IMR-90 (cell line): ENCODE measurements around the gene ZBTB47. TPM values are rescaled to one million over a fixed set of nuclear protein-coding genes. Genes with fewer than 3 reads are reported as not detected.
A peak's percentile ranks its signal among the peaks of the same experiment; 100 is the strongest.

ENCODE experiments used
- ATAC-seq: fragments of 200-7000 bp; cut with Tn5 transposase; 2 replicates; pipeline ENCODE4 v1.9.1; 2020; ENCODE audit warnings: low read depth, mild to moderate bottlenecking, moderate library complexity
- BruUV-seq: library from RNA; stranded (reverse); fragments of 400-500 nt; replicated peaks from 2 replicates; lab custom pipeline; 2021; lab: Mats Ljungman, UMichigan
- CTCF ChIA-PET: fragments of 300-600 bp; formaldehyde crosslinking; extraction: SDS; loops from one replicate; lab custom pipeline; 2021; ENCODE audit warnings: antibody characterized with exemption; lab: Yijun Ruan, JAX
- POLR2A ChIA-PET: fragments of 300-600 bp; sonication (Branson Sonifier 250); formaldehyde crosslinking; loops from one replicate; lab custom pipeline; 2022; ENCODE audit warnings: antibody characterized with exemption; ENCODE audit not compliant: unreplicated experiment; lab: Charles Lee
- DNase-seq: peaks from one replicate; pipeline ENCODE4 v3.0.0; 2013
- H2AFZ ChIP-seq: replicated peaks from 2 replicates; pipeline ENCODE3; 2013; ENCODE audit warnings: low read length, mild to moderate bottlenecking; ENCODE audit not compliant: poor library complexity
- H2AK5ac ChIP-seq: 2 replicates; pipeline ENCODE4 v1.6.1; 2013; ENCODE audit warnings: low read depth, low read length, inconsistent platforms
- H2AK9ac ChIP-seq: replicated peaks from 2 replicates; pipeline ENCODE3; 2013; ENCODE audit warnings: mild to moderate bottlenecking, low read depth, low read length, moderate library complexity; ENCODE audit not compliant: poor library complexity
- H2BK120ac ChIP-seq: 2 replicates; pipeline ENCODE4 v1.6.1; 2013; ENCODE audit warnings: low read depth, low read length, inconsistent platforms
- H2BK15ac ChIP-seq: 3 replicates; pipeline ENCODE4 v1.6.1; 2013; ENCODE audit warnings: low read depth, low read length, inconsistent platforms
- H2BK20ac ChIP-seq: 2 replicates; pipeline ENCODE4 v1.6.1; 2013; ENCODE audit warnings: low read depth, mild to moderate bottlenecking, inconsistent platforms, low read length, moderate library complexity
- H2BK5ac ChIP-seq: 2 replicates; pipeline ENCODE4 v1.6.1; 2013; ENCODE audit warnings: mild to moderate bottlenecking, low read depth, low read length, inconsistent platforms; ENCODE audit not compliant: poor library complexity, severe bottlenecking
- H3K14ac ChIP-seq: replicated peaks from 2 replicates; pipeline ENCODE4 v1.6.1; 2013; ENCODE audit warnings: low read depth, low read length, inconsistent platforms
- H3K18ac ChIP-seq: 2 replicates; pipeline ENCODE4 v1.6.1; 2013; ENCODE audit warnings: low read depth, low read length, control low read depth
- H3K23ac ChIP-seq: 2 replicates; pipeline ENCODE4 v1.6.1; 2013; ENCODE audit warnings: low read depth, low read length, inconsistent platforms
- H3K27ac ChIP-seq: 2 replicates; pipeline ENCODE4 v1.5.1; 2013; ENCODE audit warnings: mild to moderate bottlenecking, control low read depth, low read length; ENCODE audit not compliant: insufficient read depth
- H3K27me3 ChIP-seq: 2 replicates; pipeline ENCODE4 v1.6.1; 2013; ENCODE audit warnings: low read length; ENCODE audit not compliant: control insufficient read depth, insufficient read depth
- H3K36me3 ChIP-seq: 2 replicates; pipeline ENCODE4 v1.6.1; 2013; ENCODE audit warnings: low read length, mixed read lengths; ENCODE audit not compliant: control insufficient read depth, insufficient read depth
- H3K4ac ChIP-seq: 2 replicates; pipeline ENCODE4 v1.6.1; 2013; ENCODE audit warnings: low read depth, low read length, inconsistent platforms
- H3K4me1 ChIP-seq: 2 replicates; pipeline ENCODE4 v1.6.1; 2013; ENCODE audit warnings: low read length, mixed read lengths; ENCODE audit not compliant: control insufficient read depth, insufficient read depth
- H3K4me2 ChIP-seq: 2 replicates; pipeline ENCODE4 v1.6.1; 2013; ENCODE audit warnings: low read depth, mild to moderate bottlenecking, control low read depth, low read length, moderate library complexity
- H3K4me3 ChIP-seq: 2 replicates; pipeline ENCODE4 v1.5.1; 2013; ENCODE audit warnings: low read depth, mild to moderate bottlenecking, control low read depth, low read length, moderate library complexity; ENCODE audit not compliant: insufficient read depth
- H3K56ac ChIP-seq: 2 replicates; pipeline ENCODE4 v1.6.1; 2013; ENCODE audit warnings: low read length, inconsistent platforms; ENCODE audit not compliant: insufficient read depth; ENCODE audit errors: extremely low read depth
- H3K79me1 ChIP-seq, 2 experiments: 2 replicates each; pipeline ENCODE4 v1.6.1; 2013; ENCODE audit warnings: low read length in 2 of 2, inconsistent platforms in 1 of 2, low read depth in 1 of 2
- H3K9ac ChIP-seq: 2 replicates; pipeline ENCODE4 v1.6.1; 2013; ENCODE audit warnings: low read depth, low read length, control low read depth
- H3K9me1 ChIP-seq: 2 replicates; pipeline ENCODE4 v1.6.1; 2013; ENCODE audit warnings: low read length, inconsistent platforms; ENCODE audit not compliant: insufficient read depth
- H3K9me3 ChIP-seq: 2 replicates; pipeline ENCODE4 v1.6.1; 2013; ENCODE audit warnings: low read length; ENCODE audit not compliant: control insufficient read depth, insufficient read depth
- H4K20me1 ChIP-seq: 2 replicates; pipeline ENCODE4 v1.6.1; 2013; ENCODE audit warnings: low read length, inconsistent platforms; ENCODE audit not compliant: insufficient read depth
- H4K5ac ChIP-seq: 2 replicates; pipeline ENCODE4 v1.6.1; 2013; ENCODE audit warnings: mild to moderate bottlenecking, low read depth, low read length, control low read depth
- H4K8ac ChIP-seq, 2 experiments: 2 replicates each; pipeline ENCODE4 v1.6.1; 2013; ENCODE audit warnings: low read depth in 2 of 2, low read length in 2 of 2, control low read depth in 1 of 2, inconsistent platforms in 1 of 2
- H4K91ac ChIP-seq: 2 replicates; pipeline ENCODE4 v1.6.1; 2013; ENCODE audit warnings: low read depth, low read length, inconsistent platforms; ENCODE audit not compliant: insufficient read depth
- BHLHE40 ChIP-seq: fragments of 150-350 bp; IDR thresholded peaks from 2 replicates; pipeline ENCODE4 v1.6.1; 2016; ENCODE audit warnings: mild to moderate bottlenecking, low read depth, low read length
- CEBPB ChIP-seq: IDR thresholded peaks from 2 replicates; pipeline ENCODE4 v1.6.1; 2012; ENCODE audit warnings: low read depth, low read length, improper control_type of control experiment
- CHD1 ChIP-seq: IDR thresholded peaks from 2 replicates; pipeline ENCODE4 v1.6.1; 2012; ENCODE audit warnings: low read depth, low read length, improper control_type of control experiment
- CTCF ChIP-seq: conservative IDR thresholded peaks from 2 replicates; pipeline ENCODE4 v1.5.1; 2012; ENCODE audit warnings: mild to moderate bottlenecking, low read depth, low read length, improper control_type of control experiment
- ELK1 ChIP-seq: fragments of 150-350 bp; IDR thresholded peaks from 2 replicates; pipeline ENCODE4 v1.6.1; 2016; ENCODE audit warnings: low read depth, mild to moderate bottlenecking, low read length, moderate library complexity, borderline replicate concordance
- FOS ChIP-seq: fragments of 150-350 bp; IDR thresholded peaks from 2 replicates; pipeline ENCODE4 v1.6.1; 2016; ENCODE audit warnings: low read depth, low read length
- MAFK ChIP-seq: IDR thresholded peaks from 2 replicates; pipeline ENCODE4 v1.6.1; 2012; ENCODE audit warnings: low read depth, low read length, improper control_type of control experiment
- MXI1 ChIP-seq: IDR thresholded peaks from 2 replicates; pipeline ENCODE4 v1.6.1; 2012; ENCODE audit warnings: low read depth, mild to moderate bottlenecking, low read length, moderate library complexity, borderline replicate concordance
- RAD21 ChIP-seq: IDR thresholded peaks from 2 replicates; pipeline ENCODE4 v1.6.1; 2012; ENCODE audit warnings: low read length, improper control_type of control experiment
- RFX5 ChIP-seq: IDR thresholded peaks from 2 replicates; pipeline ENCODE4 v1.8.0; 2012; ENCODE audit warnings: low read depth, mild to moderate bottlenecking, low read length, moderate library complexity
- SMC3 ChIP-seq: fragments of 150-350 bp; IDR thresholded peaks from 2 replicates; pipeline ENCODE4 v1.6.1; 2016; ENCODE audit warnings: low read depth, mild to moderate bottlenecking, antibody characterized with exemption, low read length, moderate library complexity
- USF2 ChIP-seq: fragments of 150-350 bp; IDR thresholded peaks from 2 replicates; pipeline ENCODE4 v1.6.1; 2017; ENCODE audit warnings: mild to moderate bottlenecking, antibody characterized with exemption, low read length, low read depth
- WGBS, 2 experiments: methylation state at CpG; one replicate each; pipeline versions ENCODE4 v1.1.5 to v1.1.7; 2013; ENCODE audit warnings: missing lambda C conversion rate in 2 of 2; ENCODE audit not compliant: insufficient read length in 1 of 2; ENCODE audit errors: extremely low coverage in 2 of 2; 5-methylcytosine and 5-hydroxymethylcytosine counted together
- dilution Hi-C: fragments of 300-500 bp; cut with HindIII; formaldehyde crosslinking; loops from one replicate; pipeline ENCODE4 v1.14.3; 2018; ENCODE audit warnings: low sequenced_read_pairs; ENCODE audit not compliant: unreplicated experiment
- in situ Hi-C: fragments of 300-500 bp; cut with MboI; formaldehyde crosslinking; loops from 3 replicates; pipeline ENCODE4 v1.14.3; 2019; ENCODE audit warnings: low sequenced_read_pairs, inconsistent platforms, mixed read lengths
- intact Hi-C: fragments of 100-400 bp; cut with micrococcal nuclease; formaldehyde crosslinking; loops from 2 replicates; pipeline ENCODE4 v1.10.0; 2022
- polyA plus RNA-seq, 3 experiments: library from polyadenylated mRNA; depleted of rRNA; stranded (reverse); fragments of >200 nt; gene quantifications; 2 replicates each; pipeline ENCODE4 v1.2.3, GENCODE V29; 2012; ENCODE audit warnings: low replicate concordance in 1 of 3
- total RNA-seq: library from RNA; depleted of rRNA; stranded (reverse); fragments of >200 nt; gene quantifications from 2 replicates; pipeline ENCODE4 v1.2.3, GENCODE V29; 2012

The ZBTB47 gene
- total and polyA plus RNA-seq, 2 of the 4 experiments (the other 2 are of a cell fraction) = 10.9 to 16.8 TPM

GRCh38 chr3:42666022-42666421 lies 12.5 kb downstream of the ZBTB47 start (continued):
- TF ChIP-seq USF2 = no peak
- TF ChIP-seq RFX5 = no peak
- no peak for TF ChIP-seq CHD1
- no peak for TF ChIP-seq BHLHE40

GRCh38 chr3:42666577-42666998 lies 13.1 kb downstream of the ZBTB47 start:
- Histone ChIP-seq H3K27ac (no peak overlapping the region), H2BK120ac (no peak overlapping the region), H4K8ac (no peak overlapping the region), H3K36me3 (peaks cover 2% of the 10 kb centered on the region; the same call in 1 of the 2 replicates), H3K79me1 (0 out of 4 replicates have a peak, but pooled peaks cover 0 to under 1% of the 10 kb centered on the region in 2 experiments), H3K4me1 (no peaks in the 10 kb centered on the region; the same call in 1 of the 2 replicates), H2AK9ac (peak overlapping the region; percentile 73), H3K4me2 (no peak overlapping the region), H3K14ac (no peak overlapping the region), H4K5ac (no peak overlapping the region), H4K91ac (no peak overlapping the region), H3K4me3 (no peak overlapping the region), H4K20me1 (no peaks in the 10 kb centered on the region; the same call in 1 of the 2 replicates), H2BK20ac (no peak overlapping the region), H3K27me3 (peaks cover 7% of the 10 kb centered on the region; the same call in 1 of the 2 replicates), H2BK15ac (no peak overlapping the region), H3K9me3 (peaks cover 3% of the 10 kb centered on the region), H3K9me1 (peaks cover 3% of the 10 kb centered on the region; the same call in 1 of the 2 replicates), H3K56ac (no peak overlapping the region), H3K9ac (no peak overlapping the region), H3K4ac (no peak overlapping the region), H2AFZ (no peak overlapping the region), H2BK5ac (no peak overlapping the region), H3K18ac (no peak overlapping the region), H3K23ac (no peak overlapping the region), H2AK5ac (peak overlapping the region; percentile 18; the same call in 1 of the 2 replicates)
- DNase-seq = no peak
- CTCF ChIA-PET = no interaction called here
- in situ Hi-C loops (no loop called here), dilution Hi-C loops (no loop called here), intact Hi-C loops (no loop called here)
- WGBS, 2 experiments = 71% methylated on average over 1 of the region's 4 CpGs; no CpG with 5 or more reads in 1 of the 2 experiments
- ATAC-seq = no peak
- BruUV-seq = no TSS peak
- POLR2A ChIA-PET = no interaction called here
- TF ChIP-seq ELK1 = no peak
- no peak for TF ChIP-seq CTCF
- TF ChIP-seq RFX5 = no peak
- TF ChIP-seq RAD21 = no peak
- no peak for TF ChIP-seq BHLHE40
- no peak for TF ChIP-seq FOS
- TF ChIP-seq USF2 = no peak
- no peak for TF ChIP-seq SMC3
- TF ChIP-seq CHD1 = no peak
- TF ChIP-seq MAFK = no peak
- TF ChIP-seq CEBPB = no peak
- no peak for TF ChIP-seq MXI1
